ENCODE measurements around the gene IGSF21. TPM values are rescaled to one million over a fixed set of nuclear protein-coding genes. Genes with fewer than 3 reads are reported as not detected.

Gene IGSF21
- total RNA-seq, 4 donors from 2014 or later, result 4.7 to 10.2 (median 5.9) TPM

- WGBS, 2 donors, result 53 to 54% methylated on average over 3 of the region's 3 CpGs
- Histone ChIP-seq H3K36me3 (no peaks in the 10 kb centered on the region), H3K9me3 (peaks cover 0 to 4% (median 0%) of the 10 kb centered on the region in 4 donors), H3K27me3 (no peaks in the 10 kb centered on the region), H3K4me3 (no peak overlapping the region), H3K27ac (no peak overlapping the region), H3K4me1 (no peaks in the 10 kb centered on the region)
- TF ChIP-seq CTCF (IDR thresholded peaks at IDR 0.05), result no peak
- TF ChIP-seq EP300 (IDR thresholded peaks at IDR 0.05), result no peak
- no peak for TF ChIP-seq POLR2A (IDR thresholded peaks at IDR 0.05)
- DNase-seq (ENCODE audit: low spot score in 2 of 2), result no peak
These were observed 310.0 kb downstream of the IGSF21 start for GRCh38 chr1:18417316-18418269.

DNA sequence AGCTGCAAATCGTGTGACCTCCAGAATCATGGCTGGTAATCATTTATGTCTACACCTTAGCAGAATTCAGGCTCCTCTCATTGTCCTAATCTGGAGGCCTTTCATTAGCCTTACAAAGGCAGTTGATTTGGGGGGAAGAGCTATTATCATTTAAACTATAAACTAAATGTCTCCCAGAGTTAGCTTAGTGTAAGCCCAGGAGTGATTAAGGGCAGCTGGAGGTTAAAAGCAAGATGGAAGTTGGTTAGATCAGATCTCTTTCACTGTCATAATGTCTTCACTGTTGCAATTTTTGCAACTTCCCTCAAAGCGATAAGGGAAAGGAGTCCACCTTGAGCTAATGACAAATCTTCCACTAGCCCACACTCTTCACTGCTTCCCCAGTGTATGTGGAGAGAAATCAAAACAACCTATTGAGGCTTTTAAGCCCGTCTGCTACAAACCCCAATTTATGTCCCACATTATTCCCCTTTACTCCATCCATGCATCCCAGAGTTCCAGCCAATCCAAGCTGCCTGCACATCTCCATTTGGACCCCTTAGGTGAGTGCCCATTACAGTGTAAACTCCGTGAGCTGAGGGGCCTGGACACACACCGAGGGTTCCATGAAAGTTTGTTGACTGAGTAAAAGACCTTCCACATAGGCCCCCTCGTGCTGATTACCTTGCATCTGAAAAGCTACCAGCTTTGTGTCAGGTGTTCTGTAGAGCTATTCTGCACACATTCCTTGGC is 311.7 kb downstream of the IGSF21 start:
- Histone ChIP-seq H3K9me3 (no peaks in the 10 kb centered on the region), H3K27ac (no peak overlapping the region), H3K36me3 (no peaks in the 10 kb centered on the region), H3K4me1 (no peaks in the 10 kb centered on the region), H3K27me3 (no peaks in the 10 kb centered on the region), H3K4me3 (no peak overlapping the region)
- no peak for DNase-seq (ENCODE audit: low spot score in 2 of 2)
- no peak for TF ChIP-seq EP300 (IDR thresholded peaks at IDR 0.05)
- TF ChIP-seq POLR2A (IDR thresholded peaks at IDR 0.05), result no peak
- no peak for TF ChIP-seq CTCF (IDR thresholded peaks at IDR 0.05)
- WGBS, 2 donors, result 64 to 69% methylated on average over 6 of the region's 6 CpGs

DNA sequence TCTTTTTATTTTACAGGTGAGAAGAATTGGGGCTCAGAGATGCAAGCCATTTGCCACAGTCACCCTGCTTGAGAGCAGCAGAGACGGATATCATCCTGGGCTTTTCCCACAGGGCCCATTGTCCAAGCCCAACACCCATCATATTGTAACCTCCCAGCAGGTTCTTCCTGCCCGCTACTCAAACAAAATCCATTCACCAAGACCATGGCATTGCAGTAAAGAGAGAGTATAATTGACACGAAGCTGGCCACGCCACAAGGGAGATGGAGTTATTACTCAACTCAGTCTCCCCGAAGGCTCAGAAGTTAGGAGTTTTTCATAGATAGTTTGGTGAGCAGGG is 312.2 kb downstream of the IGSF21 start:
- WGBS, 2 donors, result 61 to 68% methylated on average over 5 of the region's 5 CpGs
- H3K9me3 ChIP-seq, result no peaks in the 10 kb centered on the region
- H3K36me3 ChIP-seq, result no peaks in the 10 kb centered on the region

DNA sequence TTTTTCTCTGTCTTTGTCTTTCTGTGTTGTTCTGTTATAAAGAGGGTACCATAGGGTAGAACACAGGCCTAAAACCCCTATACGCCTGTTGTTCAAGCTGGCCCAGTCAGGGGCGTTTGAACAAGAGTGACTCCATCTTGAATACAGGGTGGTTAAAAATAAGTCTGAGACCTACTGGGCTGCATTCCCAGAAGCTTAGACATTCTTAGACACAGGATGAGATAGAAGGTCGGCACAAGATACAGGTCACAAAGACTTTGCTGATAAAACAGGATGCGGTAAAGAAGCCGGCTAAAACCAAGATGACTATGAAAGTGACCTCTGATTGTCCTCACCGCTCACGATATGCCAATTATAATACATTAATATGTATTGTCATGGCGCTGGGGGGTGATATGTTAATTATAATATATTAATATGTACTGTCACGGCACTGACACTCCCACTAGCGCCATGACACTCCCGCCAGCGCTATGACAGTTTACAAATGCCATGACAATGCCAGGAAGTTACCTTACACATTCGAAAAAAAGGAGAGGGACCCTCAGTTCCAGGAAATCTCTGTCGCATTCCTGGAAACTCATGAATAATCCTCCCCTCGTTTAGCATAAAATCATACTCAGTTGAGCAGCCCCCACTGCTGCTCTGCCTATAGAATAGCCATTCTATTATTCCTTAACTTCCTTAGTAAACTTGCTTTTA is 314.6 kb downstream of the IGSF21 start:
- H3K4me1 ChIP-seq, result no peaks in the 10 kb centered on the region
- no peaks in the 10 kb centered on the region for H3K27me3 ChIP-seq
- no peak for DNase-seq (ENCODE audit: low spot score in 2 of 2)
- no peak overlapping the region for H3K4me3 ChIP-seq
- H3K27ac ChIP-seq, result no peak overlapping the region
- peaks cover 0 to 20% (median 2%) of the 10 kb centered on the region in 4 donors for H3K9me3 ChIP-seq
- TF ChIP-seq CTCF (IDR thresholded peaks at IDR 0.05) (no peak), POLR2A (IDR thresholded peaks at IDR 0.05) (no peak), EP300 (IDR thresholded peaks at IDR 0.05) (no peak)
- no peaks in the 10 kb centered on the region for H3K36me3 ChIP-seq
- 85 to 86% methylated on average over 15 of the region's 15 CpGs for WGBS, 2 donors

More for the DNA sequence above, 312.2 kb downstream of the IGSF21 start:
- DNase-seq (ENCODE audit: low spot score in 2 of 2), result no peak
- Histone ChIP-seq H3K4me3 (no peak overlapping the region), H3K4me1 (no peaks in the 10 kb centered on the region), H3K27me3 (no peaks in the 10 kb centered on the region), H3K27ac (no peak overlapping the region)
- no peak for TF ChIP-seq CTCF (IDR thresholded peaks at IDR 0.05)
- TF ChIP-seq EP300 (IDR thresholded peaks at IDR 0.05), result no peak

Data from tibial nerve (tissue), 4 donors.